Measurements from ENCODE around the gene AQP2. TPM values are rescaled to one million over a fixed set of nuclear protein-coding genes. Genes with fewer than 3 reads are reported as not detected.
A peak's percentile ranks its signal among the peaks of the same experiment; 100 is the strongest.

The AQP2 gene
- total and polyA plus RNA-seq, 2 experiments from 2014 or later: 0.71 to 1.4 TPM

- peaks cover 15% of the 10 kb centered on the region for H3K27me3 ChIP-seq
Measured at GRCh38 chr12:49904601-49905000, 45.9 kb upstream of the AQP2 start.

GRCh38 chr12:49905718-49906314 lies 44.7 kb upstream of the AQP2 start:
- Histone ChIP-seq H3K4me3 (no peak overlapping the region), H3K9me3 (ENCODE audit: low read depth) (no peaks in the 10 kb centered on the region), H3K4me2 (no peak overlapping the region), H3K27me3 (peaks cover 15% of the 10 kb centered on the region), H2AFZ (no peak overlapping the region), H3K27ac (no peak overlapping the region), H3K9me2 (replicated peaks; ENCODE audit: insufficient read depth) (no peaks in the 10 kb centered on the region), H3K36me3 (replicated peaks; ENCODE audit: insufficient read depth, low read depth) (no peaks in the 10 kb centered on the region), H3K79me2 (no peaks in the 10 kb centered on the region), H3K4me1 (ENCODE audit: insufficient read depth) (peaks cover 7% of the 10 kb centered on the region), H4K20me1 (ENCODE audit: insufficient read depth, poor library complexity, severe bottlenecking) (no peaks in the 10 kb centered on the region)
- no peak for DNase-seq (ENCODE audit: low spot score)
- WGBS (ENCODE audit: low lambda C conversion rate, missing lambda C conversion rate): 88% methylated on average over 7 of the region's 7 CpGs
- TF ChIP-seq EZH2 (IDR thresholded peaks at IDR 0.05; ENCODE audit: borderline replicate concordance): no peak

More at GRCh38 chr12:49904601-49905000, 45.9 kb upstream of the AQP2 start:
- peak overlapping the region; percentile 92 for H3K27ac ChIP-seq
- no peaks in the 10 kb centered on the region for H4K20me1 ChIP-seq (ENCODE audit: insufficient read depth, poor library complexity, severe bottlenecking)
- peaks cover 5% of the 10 kb centered on the region for H3K4me1 ChIP-seq (ENCODE audit: insufficient read depth)
- H3K9me2 ChIP-seq (replicated peaks; ENCODE audit: insufficient read depth): no peaks in the 10 kb centered on the region
- no peak overlapping the region for H3K4me3 ChIP-seq
- WGBS (ENCODE audit: low lambda C conversion rate, missing lambda C conversion rate): 90% methylated on average over 11 of the region's 11 CpGs
- H2AFZ ChIP-seq: peak overlapping the region; percentile 31
- no peaks in the 10 kb centered on the region for H3K79me2 ChIP-seq
- TF ChIP-seq CTCF (IDR thresholded peaks at IDR 0.05; ENCODE audit: poor library complexity): no peak
- no peak for TF ChIP-seq EZH2 (IDR thresholded peaks at IDR 0.05; ENCODE audit: borderline replicate concordance)
- no peak for TF ChIP-seq EZH2phosphoT487 (IDR thresholded peaks at IDR 0.05; ENCODE audit: low read depth, severe bottlenecking, unreplicated experiment)
- H3K9me3 ChIP-seq (ENCODE audit: low read depth): no peaks in the 10 kb centered on the region
- no peaks in the 10 kb centered on the region for H3K36me3 ChIP-seq (replicated peaks; ENCODE audit: insufficient read depth, low read depth)
- DNase-seq (ENCODE audit: low spot score): no peak
- H3K4me2 ChIP-seq: peak overlapping the region; percentile 74

- H3K9me2 ChIP-seq (replicated peaks; ENCODE audit: insufficient read depth): no peaks in the 10 kb centered on the region
- H3K36me3 ChIP-seq (replicated peaks; ENCODE audit: insufficient read depth, low read depth): no peaks in the 10 kb centered on the region
- peaks cover 15% of the 10 kb centered on the region for H3K27me3 ChIP-seq
- H3K4me2 ChIP-seq: no peak overlapping the region
- no peaks in the 10 kb centered on the region for H3K9me3 ChIP-seq (ENCODE audit: low read depth)
- TF ChIP-seq CTCF (IDR thresholded peaks at IDR 0.05; ENCODE audit: poor library complexity) (no peak), EZH2phosphoT487 (IDR thresholded peaks at IDR 0.05; ENCODE audit: low read depth, severe bottlenecking, unreplicated experiment) (no peak), EZH2 (IDR thresholded peaks at IDR 0.05; ENCODE audit: borderline replicate concordance) (no peak)
- no peak overlapping the region for H3K4me3 ChIP-seq
- no peak for DNase-seq (ENCODE audit: low spot score)
- H4K20me1 ChIP-seq (ENCODE audit: insufficient read depth, poor library complexity, severe bottlenecking): no peaks in the 10 kb centered on the region
- no peak overlapping the region for H3K27ac ChIP-seq
- no peak overlapping the region for H2AFZ ChIP-seq
- no peaks in the 10 kb centered on the region for H3K79me2 ChIP-seq
- peaks cover 7% of the 10 kb centered on the region for H3K4me1 ChIP-seq (ENCODE audit: insufficient read depth)
- 77% methylated on average over 1 of the region's 1 CpG for WGBS (ENCODE audit: low lambda C conversion rate, missing lambda C conversion rate)
Measured at GRCh38 chr12:49907352-49907751, 43.2 kb upstream of the AQP2 start.

GRCh38 chr12:49909356-49909755 lies 41.2 kb upstream of the AQP2 start:
- Histone ChIP-seq H3K9me2 (replicated peaks; ENCODE audit: insufficient read depth) (no peaks in the 10 kb centered on the region), H4K20me1 (ENCODE audit: insufficient read depth, poor library complexity, severe bottlenecking) (no peaks in the 10 kb centered on the region), H3K27me3 (peaks cover 5% of the 10 kb centered on the region), H3K36me3 (replicated peaks; ENCODE audit: insufficient read depth, low read depth) (no peaks in the 10 kb centered on the region), H2AFZ (no peak overlapping the region), H3K4me2 (no peak overlapping the region), H3K9me3 (ENCODE audit: low read depth) (no peaks in the 10 kb centered on the region), H3K4me1 (ENCODE audit: insufficient read depth) (peaks cover 6% of the 10 kb centered on the region), H3K79me2 (no peaks in the 10 kb centered on the region), H3K4me3 (no peak overlapping the region), H3K27ac (no peak overlapping the region)
- WGBS (ENCODE audit: low lambda C conversion rate, missing lambda C conversion rate): 100% methylated on average over 2 of the region's 4 CpGs
- TF ChIP-seq EZH2phosphoT487 (IDR thresholded peaks at IDR 0.05; ENCODE audit: low read depth, severe bottlenecking, unreplicated experiment): no peak
- no peak for TF ChIP-seq EZH2 (IDR thresholded peaks at IDR 0.05; ENCODE audit: borderline replicate concordance)
- TF ChIP-seq CTCF (IDR thresholded peaks at IDR 0.05; ENCODE audit: poor library complexity): no peak
- DNase-seq (ENCODE audit: low spot score): no peak

All from hepatocyte (in vitro differentiated cells).